ENCODE data around the gene ERVMER34-1.

The ERVMER34-1 gene

GRCh38 chr4:52704133-52704532, 47.1 kb downstream of the ERVMER34-1 start:
- H3K27me3 ChIP-seq (replicated peaks): no peaks in the 10 kb centered on the region
- no peak for DNase-seq
- no peak overlapping the region for H3K27ac ChIP-seq
- in situ Hi-C loops (cut with HindIII; ENCODE audit: low pct_ligation_motif_present, low sequenced_read_pairs): no loop called here
- no peak for TF ChIP-seq CTCF (IDR thresholded peaks at IDR 0.05; ENCODE audit: low read depth, low read length, missing control alignments)
- no peak overlapping the region for H3K4me3 ChIP-seq (ENCODE audit: low read depth, low read length)
- H3K36me3 ChIP-seq (replicated peaks): no peaks in the 10 kb centered on the region

GRCh38 chr4:52701207-52701606, 50.0 kb downstream of the ERVMER34-1 start:
- no peak for DNase-seq
- Histone ChIP-seq H3K4me3 (ENCODE audit: low read depth, low read length) (no peak overlapping the region), H3K36me3 (replicated peaks) (no peaks in the 10 kb centered on the region), H3K27me3 (replicated peaks) (no peaks in the 10 kb centered on the region), H3K27ac (no peak overlapping the region)
- in situ Hi-C loops (cut with HindIII; ENCODE audit: low pct_ligation_motif_present, low sequenced_read_pairs): no loop called here
- no peak for TF ChIP-seq CTCF (IDR thresholded peaks at IDR 0.05; ENCODE audit: low read depth, low read length, missing control alignments)

DNA sequence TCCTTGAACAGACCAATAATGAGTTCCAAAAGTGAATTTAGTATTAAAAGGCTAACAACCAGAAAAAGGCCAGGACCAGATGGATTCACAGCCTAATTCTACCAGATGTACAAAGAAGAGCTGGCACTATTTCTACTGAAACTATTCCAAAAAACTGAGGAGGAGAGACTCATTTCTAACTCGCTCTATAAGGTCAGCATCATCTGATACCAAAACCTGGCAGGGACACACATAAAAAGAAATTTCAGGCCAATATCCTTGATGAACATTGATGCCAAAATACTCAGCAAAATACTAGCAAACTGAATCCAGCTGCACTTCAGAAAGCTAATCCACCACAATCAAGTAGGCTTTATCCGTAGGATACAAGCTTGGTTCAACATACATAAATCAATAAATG, 56.3 kb downstream of the ERVMER34-1 start:
- TF ChIP-seq CTCF (IDR thresholded peaks at IDR 0.05; ENCODE audit: low read depth, low read length, missing control alignments): no peak
- in situ Hi-C loops (cut with HindIII; ENCODE audit: low pct_ligation_motif_present, low sequenced_read_pairs): no loop called here
- Histone ChIP-seq H3K27ac (no peak overlapping the region), H3K4me3 (ENCODE audit: low read depth, low read length) (no peak overlapping the region), H3K27me3 (replicated peaks) (no peaks in the 10 kb centered on the region), H3K36me3 (replicated peaks) (no peaks in the 10 kb centered on the region)
- DNase-seq: no peak

- Histone ChIP-seq H3K4me3 (ENCODE audit: low read depth, low read length) (no peak overlapping the region), H3K27me3 (replicated peaks) (no peaks in the 10 kb centered on the region), H3K27ac (no peak overlapping the region), H3K36me3 (replicated peaks) (no peaks in the 10 kb centered on the region)
- in situ Hi-C loops (cut with HindIII; ENCODE audit: low pct_ligation_motif_present, low sequenced_read_pairs): no loop called here
- no peak for DNase-seq
- no peak for TF ChIP-seq CTCF (IDR thresholded peaks at IDR 0.05; ENCODE audit: low read depth, low read length, missing control alignments)
Observed at GRCh38 chr4:52693492-52693891, 57.7 kb downstream of the ERVMER34-1 start.

Data from brain microvascular endothelial cell (primary cell).